Neural cell (in vitro differentiated cells): ENCODE results near the gene NADK2.

ENCODE experiments used
- EZH2 ChIP-seq: fragments of 200-600, 300-800 bp; shearing (Covaris generic), sonication (generic); IDR thresholded peaks from 2 replicates; pipeline ENCODE4 v1.6.1; 2014; ENCODE audit warnings: antibody characterized with exemption, low read length, borderline replicate concordance, mild to moderate bottlenecking; ENCODE audit not compliant: insufficient read depth, poor library complexity, severe bottlenecking
- POLR2AphosphoS5 ChIP-seq: IDR thresholded peaks from 2 replicates; pipeline ENCODE4 v1.6.1; 2012
- RAD21 ChIP-seq: fragments of 450-650 bp; conservative IDR thresholded peaks from 2 replicates; pipeline ENCODE4 v1.6.1; 2014; ENCODE audit warnings: antibody characterized with exemption, mild to moderate bottlenecking, moderate library complexity
- TAF1 ChIP-seq: IDR thresholded peaks from 2 replicates; pipeline ENCODE4 v1.6.1; 2012; ENCODE audit warnings: low read depth
- TF ChIP-seq, protein P1 (sequence below): fragments of 450-650 bp; IDR thresholded peaks from 2 replicates; pipeline ENCODE4 v1.5.1; 2014; ENCODE audit warnings: antibody characterized with exemption, mild to moderate bottlenecking, moderate library complexity; ENCODE audit not compliant: poor library complexity, severe bottlenecking

DNA sequence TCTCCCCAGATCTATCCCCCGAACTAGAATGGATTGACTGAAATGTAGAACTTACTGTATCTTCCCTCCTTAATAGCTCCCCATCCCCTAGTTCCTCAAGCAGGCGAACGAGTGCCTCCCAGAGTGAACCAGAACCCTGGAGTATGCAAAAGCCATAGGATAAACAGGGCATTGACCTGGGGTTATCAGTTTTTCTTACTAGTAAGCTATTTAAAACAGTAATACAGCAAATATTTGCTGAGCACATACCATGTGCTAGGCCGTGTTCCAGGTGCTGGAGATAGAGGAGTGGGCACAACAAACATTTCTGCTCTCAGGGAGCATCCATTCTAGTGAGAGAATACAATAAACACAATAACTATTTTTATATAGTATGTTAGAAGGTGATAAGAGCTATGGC is 88.0 kb downstream of the NADK2 start:
- TF ChIP-seq EZH2, result no peak
- TF ChIP-seq, protein P1, sequence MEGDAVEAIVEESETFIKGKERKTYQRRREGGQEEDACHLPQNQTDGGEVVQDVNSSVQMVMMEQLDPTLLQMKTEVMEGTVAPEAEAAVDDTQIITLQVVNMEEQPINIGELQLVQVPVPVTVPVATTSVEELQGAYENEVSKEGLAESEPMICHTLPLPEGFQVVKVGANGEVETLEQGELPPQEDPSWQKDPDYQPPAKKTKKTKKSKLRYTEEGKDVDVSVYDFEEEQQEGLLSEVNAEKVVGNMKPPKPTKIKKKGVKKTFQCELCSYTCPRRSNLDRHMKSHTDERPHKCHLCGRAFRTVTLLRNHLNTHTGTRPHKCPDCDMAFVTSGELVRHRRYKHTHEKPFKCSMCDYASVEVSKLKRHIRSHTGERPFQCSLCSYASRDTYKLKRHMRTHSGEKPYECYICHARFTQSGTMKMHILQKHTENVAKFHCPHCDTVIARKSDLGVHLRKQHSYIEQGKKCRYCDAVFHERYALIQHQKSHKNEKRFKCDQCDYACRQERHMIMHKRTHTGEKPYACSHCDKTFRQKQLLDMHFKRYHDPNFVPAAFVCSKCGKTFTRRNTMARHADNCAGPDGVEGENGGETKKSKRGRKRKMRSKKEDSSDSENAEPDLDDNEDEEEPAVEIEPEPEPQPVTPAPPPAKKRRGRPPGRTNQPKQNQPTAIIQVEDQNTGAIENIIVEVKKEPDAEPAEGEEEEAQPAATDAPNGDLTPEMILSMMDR, result no peak
- TF ChIP-seq POLR2AphosphoS5, result no peak
- no peak for TF ChIP-seq RAD21
- no peak for TF ChIP-seq TAF1
